GM20000 (cell line): ENCODE results near the gene MIA3.

ENCODE experiments used
- DNase-seq: peaks from one replicate; pipeline ENCODE4 v3.0.0; 2012; ENCODE audit warnings: low spot score
- TF ChIP-seq, protein P1 (sequence below): IDR thresholded peaks from 2 replicates; pipeline ENCODE4 v1.5.1; 2012; ENCODE audit warnings: mild to moderate bottlenecking, control low read depth; ENCODE audit errors: extremely low read depth, missing control alignments

MIA3 gene

GRCh38 chr1:222623458-222623857 is 5.6 kb downstream of the MIA3 start:
- no peak for DNase-seq
- TF ChIP-seq, protein P1, sequence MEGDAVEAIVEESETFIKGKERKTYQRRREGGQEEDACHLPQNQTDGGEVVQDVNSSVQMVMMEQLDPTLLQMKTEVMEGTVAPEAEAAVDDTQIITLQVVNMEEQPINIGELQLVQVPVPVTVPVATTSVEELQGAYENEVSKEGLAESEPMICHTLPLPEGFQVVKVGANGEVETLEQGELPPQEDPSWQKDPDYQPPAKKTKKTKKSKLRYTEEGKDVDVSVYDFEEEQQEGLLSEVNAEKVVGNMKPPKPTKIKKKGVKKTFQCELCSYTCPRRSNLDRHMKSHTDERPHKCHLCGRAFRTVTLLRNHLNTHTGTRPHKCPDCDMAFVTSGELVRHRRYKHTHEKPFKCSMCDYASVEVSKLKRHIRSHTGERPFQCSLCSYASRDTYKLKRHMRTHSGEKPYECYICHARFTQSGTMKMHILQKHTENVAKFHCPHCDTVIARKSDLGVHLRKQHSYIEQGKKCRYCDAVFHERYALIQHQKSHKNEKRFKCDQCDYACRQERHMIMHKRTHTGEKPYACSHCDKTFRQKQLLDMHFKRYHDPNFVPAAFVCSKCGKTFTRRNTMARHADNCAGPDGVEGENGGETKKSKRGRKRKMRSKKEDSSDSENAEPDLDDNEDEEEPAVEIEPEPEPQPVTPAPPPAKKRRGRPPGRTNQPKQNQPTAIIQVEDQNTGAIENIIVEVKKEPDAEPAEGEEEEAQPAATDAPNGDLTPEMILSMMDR, result no peak

GRCh38 chr1:222624214-222624613 is 6.3 kb downstream of the MIA3 start:
- TF ChIP-seq, protein P1, result no peak

DNA sequence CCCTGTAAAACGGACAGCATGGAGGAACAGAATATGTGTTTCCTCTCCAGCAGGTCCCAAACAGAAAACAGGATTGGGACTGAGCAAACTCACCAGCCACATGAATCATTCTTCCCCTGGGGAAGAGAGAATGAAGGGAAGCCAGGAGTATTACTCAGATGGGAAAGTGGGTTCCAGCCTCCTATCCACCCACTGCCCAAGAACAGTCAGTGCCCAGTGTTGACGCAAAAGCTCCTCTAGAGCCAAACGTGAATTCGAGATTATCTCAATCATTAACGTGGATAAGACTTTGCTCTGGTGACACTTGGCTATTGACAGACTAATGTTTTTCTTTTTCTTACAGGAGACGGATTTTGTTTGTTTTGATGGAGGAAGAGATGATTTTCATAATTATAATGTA is 9.3 kb downstream of the MIA3 start:
- TF ChIP-seq, protein P1, result no peak
- DNase-seq, result no peak

More at GRCh38 chr1:222624214-222624613, 6.3 kb downstream of the MIA3 start:
- no peak for DNase-seq

- DNase-seq, result no peak
- TF ChIP-seq, protein P1, result no peak
Observed at GRCh38 chr1:222629921-222630535, 12.1 kb downstream of the MIA3 start.

- TF ChIP-seq, protein P1, result no peak
- no peak for DNase-seq
Observed at GRCh38 chr1:222631611-222632208, 13.8 kb downstream of the MIA3 start.

GRCh38 chr1:222632749-222633148 is 14.9 kb downstream of the MIA3 start:
- TF ChIP-seq, protein P1, result no peak
- DNase-seq, result no peak

- peak; percentile 67 for DNase-seq
- TF ChIP-seq, protein P1, result peak; percentile 53
Observed at GRCh38 chr1:222634180-222635013, 16.5 kb downstream of the MIA3 start.
